AG10803 (cell line): ENCODE measurements around the gene EYS.
"Not testable (repeated sequence)": the region's sequence is repeated elsewhere in the genome, so short reads cannot be mapped to it uniquely, and the experiment has no call there.

ENCODE experiments used
- DNase-seq: peaks from one replicate; pipeline ENCODE4 v3.0.0; 2010; ENCODE audit warnings: low read depth
- H3K4me3 ChIP-seq: 2 replicates; pipeline ENCODE4 v1.5.1; 2011; ENCODE audit warnings: mild to moderate bottlenecking, low read length, control low read depth
- CTCF ChIP-seq: conservative IDR thresholded peaks from 2 replicates; pipeline ENCODE4 v1.5.1; 2011; ENCODE audit warnings: mild to moderate bottlenecking, low read length, control low read depth, inconsistent platforms

EYS gene

DNA sequence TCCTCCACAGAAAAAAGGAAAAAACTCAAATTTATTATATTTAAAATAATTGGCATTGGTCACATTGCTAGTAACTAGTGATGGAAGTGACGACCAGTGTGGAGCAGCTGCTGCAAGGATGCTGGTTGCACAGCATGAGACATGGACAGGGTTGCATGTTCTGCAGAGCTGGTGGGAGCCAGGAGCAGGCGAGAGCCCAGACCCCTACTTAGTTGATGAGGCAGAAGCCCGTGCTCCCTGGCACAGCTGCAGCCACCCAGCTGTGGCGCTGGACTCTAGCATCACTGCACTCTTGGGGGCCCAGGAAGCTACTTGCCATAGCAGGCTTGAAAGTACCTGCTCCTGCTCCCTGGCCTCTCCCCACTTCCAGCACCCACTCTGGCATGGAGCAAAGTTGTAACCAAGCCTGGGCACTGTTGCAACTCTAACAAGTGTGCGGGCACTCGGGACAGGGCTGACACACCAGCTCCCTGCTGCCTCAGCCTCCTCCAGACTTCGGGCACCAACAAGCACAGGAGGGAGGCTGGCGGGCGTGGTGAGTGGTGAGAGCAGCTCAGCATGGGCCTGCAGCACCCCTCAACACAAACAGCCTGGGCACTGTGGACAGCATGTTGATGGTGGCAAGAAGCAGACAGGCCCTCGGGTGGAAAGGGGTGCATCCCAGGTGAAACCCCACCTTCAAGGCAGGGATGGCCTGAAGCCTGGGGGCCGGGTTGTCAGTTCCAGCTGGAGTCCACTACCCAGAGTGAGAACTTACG lies 69.6 kb downstream of the EYS start:
- DNase-seq: no peak
- no peak overlapping the region for H3K4me3 ChIP-seq
- TF ChIP-seq CTCF: no peak

DNA sequence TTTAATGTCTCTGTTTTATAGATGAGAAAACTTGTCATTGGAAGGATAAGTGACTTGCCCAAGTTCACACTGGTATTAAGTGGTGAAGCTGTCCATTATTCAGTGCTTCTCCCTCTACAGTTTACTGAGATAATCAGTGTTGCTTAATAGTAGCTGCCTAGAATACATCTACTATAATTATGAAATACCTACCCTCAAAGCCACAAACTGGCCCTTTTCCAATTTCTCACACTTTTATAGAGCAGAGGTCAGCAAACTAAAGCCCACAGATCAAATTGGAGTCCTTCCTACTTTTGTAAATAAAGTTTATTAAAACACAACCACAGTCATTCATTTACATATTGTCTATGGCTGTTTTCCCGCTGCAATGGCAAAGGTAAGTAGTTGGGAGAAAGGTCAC lies 73.5 kb downstream of the EYS start:
- H3K4me3 ChIP-seq: no peak overlapping the region
- no peak for DNase-seq
- TF ChIP-seq CTCF: no peak

GRCh38 chr6:65631711-65632110 lies 75.3 kb downstream of the EYS start:
- no peak for TF ChIP-seq CTCF
- H3K4me3 ChIP-seq: no peak overlapping the region
- DNase-seq: no peak

GRCh38 chr6:65627434-65627999 lies 79.5 kb downstream of the EYS start:
- not testable (repeated sequence) for H3K4me3 ChIP-seq, DNase-seq

DNA sequence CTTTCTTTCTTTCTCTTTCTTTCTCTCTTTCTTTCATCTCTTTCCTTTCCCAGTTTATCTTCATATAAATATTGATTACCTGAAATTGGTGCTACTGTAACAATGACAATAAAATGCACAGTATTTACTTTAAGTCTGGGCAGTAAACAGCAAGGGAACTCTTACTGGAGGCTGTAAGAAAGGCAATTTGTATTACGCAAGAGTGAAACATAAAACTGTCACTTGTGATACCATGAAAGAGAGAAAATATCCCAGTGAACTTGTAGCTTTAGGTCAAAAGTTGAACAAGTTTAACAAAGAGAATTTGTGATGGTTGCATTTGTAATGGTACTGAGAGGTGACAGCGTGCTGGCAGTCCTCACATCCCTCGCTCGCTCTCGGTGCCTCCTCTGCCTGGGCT lies 80.0 kb downstream of the EYS start:
- DNase-seq: no peak
- no peak overlapping the region for H3K4me3 ChIP-seq
- no peak for TF ChIP-seq CTCF

DNA sequence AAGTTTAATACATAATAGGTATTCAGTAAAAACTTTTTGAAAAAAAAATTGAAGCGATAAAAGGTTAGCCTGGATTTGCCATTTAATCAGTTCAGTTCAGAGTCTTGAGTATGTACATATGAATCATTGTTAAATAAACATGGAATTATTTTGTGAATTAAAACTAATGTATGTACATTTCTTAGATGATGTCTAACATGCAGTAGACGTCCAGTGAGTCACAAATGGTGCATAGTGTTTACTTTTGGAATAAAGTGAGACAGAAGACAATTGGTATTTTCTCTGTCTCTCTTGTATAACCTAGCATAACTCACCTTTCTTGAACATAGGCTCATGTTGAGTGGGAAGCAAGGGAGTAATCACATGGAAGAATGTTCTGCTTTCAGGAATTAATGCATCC lies 83.5 kb downstream of the EYS start:
- H3K4me3 ChIP-seq: no peak overlapping the region
- no peak for TF ChIP-seq CTCF
- DNase-seq: no peak

- H3K4me3 ChIP-seq: no peak overlapping the region
Measured at GRCh38 chr6:65610746-65611145, 96.3 kb downstream of the EYS start.

More at GRCh38 chr6:65610746-65611145, 96.3 kb downstream of the EYS start:
- TF ChIP-seq CTCF: no peak
- no peak for DNase-seq
